ENCODE data around the gene WDR33.

DNA sequence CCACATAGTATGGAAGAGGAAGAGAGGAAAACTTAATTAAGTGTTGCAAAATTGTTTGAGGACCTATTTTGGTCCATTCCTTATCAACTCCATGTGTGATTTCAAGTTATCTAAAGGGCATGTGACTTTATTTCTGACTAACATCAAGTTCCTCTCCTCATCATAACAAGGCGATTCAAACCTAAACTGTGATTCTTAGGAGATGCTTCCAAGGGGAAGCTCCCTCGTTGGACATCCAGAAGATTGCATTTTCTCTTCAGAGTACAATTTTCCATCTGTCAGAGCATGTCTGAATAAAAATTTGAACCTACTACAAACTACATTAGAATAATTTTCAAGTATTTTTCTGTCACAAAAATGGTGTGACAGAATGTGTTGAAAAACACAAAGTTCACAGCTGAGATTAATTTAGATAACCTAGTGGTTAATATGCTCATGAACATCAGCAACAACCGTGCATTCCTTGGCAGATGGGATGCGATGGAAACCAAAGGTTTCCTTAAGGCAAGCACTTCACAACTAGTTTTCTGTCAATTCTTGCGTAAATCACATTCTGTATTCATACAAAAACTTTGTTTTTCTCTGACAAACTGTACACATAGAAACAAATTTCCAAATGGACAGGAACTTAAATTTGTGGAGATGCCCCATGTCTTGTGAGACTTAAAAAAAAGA, 105.4 kb downstream of the WDR33 start:
- no peak for TF ChIP-seq ESRRB (CRISPR knock-in tag; IDR thresholded peaks at IDR 0.05; ENCODE audit: borderline replicate concordance)
- no peak for TF ChIP-seq ZKSCAN8 (CRISPR knock-in tag; IDR thresholded peaks at IDR 0.05)
- TF ChIP-seq STAG1 (CRISPR knock-in tag; IDR thresholded peaks at IDR 0.05; ENCODE audit: borderline replicate concordance): no peak
- TF ChIP-seq, protein P1, sequence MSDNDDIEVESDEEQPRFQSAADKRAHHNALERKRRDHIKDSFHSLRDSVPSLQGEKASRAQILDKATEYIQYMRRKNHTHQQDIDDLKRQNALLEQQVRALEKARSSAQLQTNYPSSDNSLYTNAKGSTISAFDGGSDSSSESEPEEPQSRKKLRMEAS (CRISPR knock-in tag; IDR thresholded peaks at IDR 0.05): no peak
- no peak for TF ChIP-seq ZNF175 (CRISPR knock-in tag; IDR thresholded peaks at IDR 0.05; ENCODE audit: low read depth)
